ENCODE measurements around the gene ITM2C.

DNA sequence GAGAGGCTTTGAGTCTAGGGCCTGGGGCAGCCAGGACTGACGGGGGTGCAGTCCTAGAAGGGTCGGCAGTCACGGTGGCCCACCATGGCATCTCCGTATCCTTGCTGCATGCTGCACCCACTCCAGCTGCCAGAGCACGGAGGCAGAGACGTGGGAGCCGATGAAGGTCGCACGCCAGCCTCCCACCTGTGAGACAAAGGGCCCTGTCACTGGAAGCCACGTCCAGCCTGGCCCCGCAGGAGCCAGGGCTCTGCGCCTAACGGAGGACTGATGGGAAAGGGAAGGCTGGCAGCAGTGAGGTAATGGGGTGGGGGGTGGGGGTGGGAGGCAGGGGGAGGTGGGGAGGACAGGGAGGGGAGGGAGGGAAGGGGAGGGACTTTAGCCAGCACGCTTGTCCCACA is 21.9 kb downstream of the ITM2C start:
- TF ChIP-seq POLR2A (IDR thresholded peaks at IDR 0.05): no peak
- TF ChIP-seq, protein P1, sequence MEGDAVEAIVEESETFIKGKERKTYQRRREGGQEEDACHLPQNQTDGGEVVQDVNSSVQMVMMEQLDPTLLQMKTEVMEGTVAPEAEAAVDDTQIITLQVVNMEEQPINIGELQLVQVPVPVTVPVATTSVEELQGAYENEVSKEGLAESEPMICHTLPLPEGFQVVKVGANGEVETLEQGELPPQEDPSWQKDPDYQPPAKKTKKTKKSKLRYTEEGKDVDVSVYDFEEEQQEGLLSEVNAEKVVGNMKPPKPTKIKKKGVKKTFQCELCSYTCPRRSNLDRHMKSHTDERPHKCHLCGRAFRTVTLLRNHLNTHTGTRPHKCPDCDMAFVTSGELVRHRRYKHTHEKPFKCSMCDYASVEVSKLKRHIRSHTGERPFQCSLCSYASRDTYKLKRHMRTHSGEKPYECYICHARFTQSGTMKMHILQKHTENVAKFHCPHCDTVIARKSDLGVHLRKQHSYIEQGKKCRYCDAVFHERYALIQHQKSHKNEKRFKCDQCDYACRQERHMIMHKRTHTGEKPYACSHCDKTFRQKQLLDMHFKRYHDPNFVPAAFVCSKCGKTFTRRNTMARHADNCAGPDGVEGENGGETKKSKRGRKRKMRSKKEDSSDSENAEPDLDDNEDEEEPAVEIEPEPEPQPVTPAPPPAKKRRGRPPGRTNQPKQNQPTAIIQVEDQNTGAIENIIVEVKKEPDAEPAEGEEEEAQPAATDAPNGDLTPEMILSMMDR (IDR thresholded peaks at IDR 0.05): no peak

All from uterus (tissue), 2 donors.